Activated naive CD4-positive, alpha-beta T cell (primary cell): ENCODE results near the gene PAQR8.
A peak's percentile ranks its signal among the peaks of the same experiment; 100 is the strongest.

Experiments used
- DNase-seq, 4 experiments: peaks; one replicate each; lab custom pipeline; 2025; lab: John Stamatoyannopoulos, UW

Gene PAQR8, protein sequence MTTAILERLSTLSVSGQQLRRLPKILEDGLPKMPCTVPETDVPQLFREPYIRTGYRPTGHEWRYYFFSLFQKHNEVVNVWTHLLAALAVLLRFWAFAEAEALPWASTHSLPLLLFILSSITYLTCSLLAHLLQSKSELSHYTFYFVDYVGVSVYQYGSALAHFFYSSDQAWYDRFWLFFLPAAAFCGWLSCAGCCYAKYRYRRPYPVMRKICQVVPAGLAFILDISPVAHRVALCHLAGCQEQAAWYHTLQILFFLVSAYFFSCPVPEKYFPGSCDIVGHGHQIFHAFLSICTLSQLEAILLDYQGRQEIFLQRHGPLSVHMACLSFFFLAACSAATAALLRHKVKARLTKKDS

DNA sequence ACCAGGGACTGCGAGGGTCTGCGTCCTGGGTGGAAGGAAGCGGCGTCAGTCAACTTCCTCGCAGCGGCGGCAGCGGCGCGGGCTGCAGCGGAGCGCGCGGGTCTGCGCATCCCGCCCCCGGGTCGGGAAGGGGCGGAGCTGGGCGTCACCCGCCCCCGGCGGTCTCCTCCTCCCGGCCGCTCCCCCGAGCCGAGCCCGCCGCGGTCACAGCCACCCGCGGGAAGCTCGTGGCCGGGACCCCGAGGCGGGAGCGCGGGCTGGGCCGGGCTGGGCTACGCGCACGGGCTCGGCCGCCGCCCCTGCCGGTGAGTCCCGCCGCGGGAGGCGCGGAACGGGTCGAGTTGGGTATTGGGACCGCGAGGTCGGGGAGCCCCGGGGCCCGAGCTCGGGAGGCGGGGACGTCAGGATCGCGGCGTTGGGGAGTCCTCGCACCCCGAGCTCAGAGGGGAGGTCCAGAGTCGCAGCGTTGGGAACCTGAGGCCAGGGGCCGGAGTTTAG is at the start of gene PAQR8:
PAQR8 (plus strand) TSS at position 207 of the 498 bp plus-strand sequence. CDS start 41,063 bp downstream, outside the sequence.
- DNase-seq, result peak; percentile 44 to 80 (median 62)

DNA sequence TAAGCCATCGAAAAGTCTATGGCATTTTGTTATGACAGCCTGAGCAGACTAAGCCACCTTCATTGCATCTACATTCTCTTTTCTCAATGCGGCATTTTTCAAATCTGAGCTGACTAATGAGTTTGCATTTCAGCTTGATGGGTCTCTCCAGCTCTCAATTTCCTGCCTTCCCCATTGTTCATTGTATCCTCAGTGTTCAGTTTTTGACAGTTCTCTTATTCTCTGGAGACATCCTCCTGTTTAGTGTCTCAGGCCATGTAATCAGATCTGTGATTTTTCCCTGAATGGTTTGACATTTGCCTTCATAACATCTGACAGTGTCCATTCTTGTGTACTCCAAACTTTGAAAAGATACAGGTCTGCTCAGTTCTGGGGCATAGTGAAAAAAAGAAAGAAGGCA is 49.5 kb upstream of the PAQR8 start:
- no peak for DNase-seq

DNA sequence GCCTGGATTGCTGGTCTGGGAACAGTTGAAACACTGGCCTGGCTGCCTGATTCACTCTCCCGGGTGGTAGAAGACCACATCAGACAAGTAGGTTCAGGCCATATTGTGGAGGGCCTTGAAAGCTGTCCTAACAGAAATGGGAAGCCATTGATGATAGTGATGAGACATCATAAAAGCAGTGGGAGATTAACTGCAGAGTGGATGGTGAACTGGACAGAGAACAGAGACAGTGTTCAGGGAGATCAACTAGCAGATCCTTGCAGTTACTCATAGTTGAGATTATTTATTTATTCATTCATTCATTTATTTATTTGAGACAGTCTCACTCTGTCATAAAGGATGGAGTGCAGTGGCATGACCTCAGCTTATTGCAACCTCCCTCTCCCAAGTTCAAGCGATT is 47.2 kb upstream of the PAQR8 start:
- DNase-seq, result no peak

DNA sequence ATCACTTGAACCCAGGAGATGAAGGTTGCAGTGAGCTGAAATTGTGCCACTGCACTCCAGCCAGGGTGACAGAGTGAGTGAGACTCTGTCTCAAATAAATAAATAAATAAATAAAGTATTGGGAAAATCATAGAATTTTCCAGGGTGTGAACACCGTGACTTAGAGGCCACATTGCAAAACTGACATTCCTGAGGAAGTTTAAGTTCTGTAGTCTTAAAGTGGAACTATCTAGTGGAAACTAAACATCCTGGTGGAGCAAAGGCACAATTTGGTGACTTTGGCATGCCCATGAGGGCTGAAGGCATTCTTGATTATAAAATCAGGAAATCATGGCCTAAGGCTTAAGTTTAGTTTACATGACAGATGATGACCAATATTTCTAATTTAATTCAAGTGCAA is 44.7 kb upstream of the PAQR8 start:
- DNase-seq, result no peak

DNA sequence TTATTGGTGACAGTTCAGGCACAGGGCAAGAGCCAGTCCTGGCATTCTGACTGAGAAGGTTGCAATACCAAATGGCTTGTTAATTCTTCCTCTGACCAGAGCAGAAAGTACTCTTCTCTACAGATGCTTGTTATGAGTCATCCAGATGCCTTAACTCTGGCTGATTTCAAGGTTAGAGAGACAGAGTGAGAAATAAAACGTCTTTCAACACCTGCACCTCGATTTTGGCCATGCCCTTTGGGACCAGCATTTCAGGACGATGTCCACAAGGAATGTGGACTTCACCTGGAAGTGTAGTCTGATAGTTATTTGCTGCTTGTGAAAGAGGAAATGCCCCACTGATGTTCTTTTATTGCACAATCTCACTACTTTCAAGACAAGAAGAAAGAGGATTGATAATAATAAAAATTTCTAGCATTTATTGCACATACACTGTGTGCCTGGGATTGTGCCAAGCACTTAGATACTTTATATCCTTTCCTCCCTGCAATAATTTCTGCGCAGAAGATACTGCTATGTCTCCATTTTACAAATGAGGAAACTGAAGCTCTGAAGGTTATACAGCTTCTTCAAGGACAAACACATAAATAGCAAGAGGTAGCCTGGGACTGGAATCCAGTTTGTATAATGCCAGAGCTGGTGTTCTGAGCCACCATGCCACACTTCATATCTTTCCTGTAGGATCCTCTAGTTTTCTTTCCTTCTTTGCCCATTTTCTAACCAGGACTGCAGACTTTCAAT is 43.9 kb upstream of the PAQR8 start:
- DNase-seq, result no peak

DNA sequence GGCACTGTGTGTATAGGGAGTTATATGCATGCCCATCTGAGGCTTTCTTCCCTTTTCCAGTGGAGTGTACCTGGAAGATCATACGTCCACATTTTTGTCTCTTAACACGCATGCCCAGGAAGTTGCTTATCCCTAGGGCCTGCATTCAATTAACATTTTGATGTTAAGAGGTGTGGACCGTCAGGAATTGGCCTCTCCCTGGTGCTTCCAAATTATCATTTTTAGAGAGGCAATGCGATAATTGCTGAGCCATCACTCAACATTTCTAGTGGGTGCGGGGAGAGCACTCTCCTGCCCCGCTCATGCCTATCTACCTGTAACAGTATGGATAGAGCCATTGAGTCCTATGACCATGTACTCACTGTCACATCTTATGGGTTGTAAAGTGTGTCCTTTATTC is 37.8 kb upstream of the PAQR8 start:
- DNase-seq, result no peak

DNA sequence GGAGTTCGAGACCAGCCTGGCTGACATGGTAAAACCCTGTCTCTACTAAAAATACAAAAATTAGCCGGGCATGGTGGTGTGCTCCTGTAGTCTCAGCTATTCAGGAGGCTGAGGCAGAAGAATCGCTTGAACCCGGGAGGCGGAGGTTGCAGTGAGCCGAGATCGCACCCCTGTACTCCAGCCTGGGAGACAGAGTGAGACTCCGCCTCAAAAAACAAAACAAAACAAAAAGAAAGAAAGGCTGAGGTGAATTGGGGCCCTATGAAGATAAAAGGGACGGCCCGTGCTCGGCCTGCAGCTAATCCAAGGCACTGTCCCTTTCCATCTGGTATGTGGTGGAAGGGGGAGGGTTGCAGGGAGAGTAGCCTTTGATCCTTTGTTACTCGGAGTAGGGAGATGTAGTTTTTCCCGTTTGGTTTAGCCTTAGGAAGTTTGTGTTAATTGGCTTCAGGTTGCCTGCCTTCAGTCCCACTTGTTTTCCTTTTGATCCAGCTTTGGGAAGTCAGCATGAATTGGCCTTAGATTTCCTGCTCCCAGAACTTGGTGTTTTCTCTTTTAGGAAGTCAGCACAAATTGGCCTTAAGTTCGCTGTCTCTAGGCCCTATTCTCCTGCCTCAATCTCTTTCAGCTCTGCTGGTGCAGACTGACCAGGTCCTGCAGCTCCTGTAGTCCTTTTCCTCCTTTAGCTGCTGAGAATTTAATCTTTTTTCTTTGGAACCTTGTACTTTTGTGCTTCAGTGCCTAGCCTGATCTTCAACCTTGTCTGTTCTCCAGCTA is 36.1 kb upstream of the PAQR8 start:
- DNase-seq, result no peak

DNA sequence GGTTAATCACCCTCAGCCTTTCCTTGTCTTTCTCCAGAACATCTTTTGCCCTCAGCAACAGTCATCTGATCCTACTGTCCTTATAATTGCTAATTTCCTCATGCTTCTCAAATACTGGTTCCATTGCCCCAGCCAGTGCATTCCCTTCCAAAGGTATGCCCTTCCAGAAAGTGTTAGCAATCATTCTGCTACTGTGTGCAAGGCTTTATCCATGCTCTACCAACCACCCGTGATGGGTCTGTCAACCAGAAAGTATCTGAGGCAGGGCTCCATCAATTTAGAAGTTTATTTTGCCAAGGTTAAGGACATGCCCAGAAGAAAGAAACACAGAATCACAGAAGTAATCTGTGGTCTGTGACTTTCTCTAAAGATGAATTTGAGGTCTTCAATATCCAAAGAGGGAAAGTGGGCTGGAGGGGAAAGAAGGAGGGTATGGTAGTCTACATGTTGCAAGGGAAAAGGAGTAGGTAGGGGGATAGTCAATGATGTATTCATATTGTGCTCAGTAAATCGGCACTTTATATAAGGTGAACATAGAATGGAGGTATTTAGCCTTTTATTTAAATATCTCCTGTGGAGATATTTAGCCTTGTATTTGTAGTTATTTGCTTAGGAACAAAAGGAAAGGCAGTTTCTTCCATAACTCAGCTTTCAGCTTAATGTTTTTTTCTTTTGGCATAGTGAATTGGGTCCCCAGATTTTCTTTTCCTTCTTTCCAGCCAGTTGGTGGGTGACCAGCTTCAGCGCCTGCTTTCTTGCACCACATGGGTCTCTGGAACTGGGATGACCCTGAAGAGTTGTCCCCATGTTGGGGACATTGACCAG is 35.2 kb upstream of the PAQR8 start:
- no peak for DNase-seq

DNA sequence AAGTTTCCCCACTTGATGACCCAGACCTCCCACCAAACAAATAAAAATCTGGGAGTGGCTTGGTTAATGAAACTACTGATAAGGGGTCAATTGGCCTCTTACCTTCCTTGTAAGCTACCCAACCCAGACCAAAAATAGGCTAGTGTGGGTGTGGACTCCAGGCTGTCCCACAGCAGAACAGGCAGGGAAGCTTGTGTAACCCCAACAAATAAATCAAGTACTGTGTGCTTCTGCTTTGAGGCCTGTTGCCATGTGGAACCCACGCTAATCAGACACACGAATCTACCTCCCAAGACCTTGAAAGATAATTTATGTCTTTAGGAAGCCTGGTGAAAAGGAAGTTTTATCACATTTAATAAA is 33.7 kb upstream of the PAQR8 start:
- no peak for DNase-seq

DNA sequence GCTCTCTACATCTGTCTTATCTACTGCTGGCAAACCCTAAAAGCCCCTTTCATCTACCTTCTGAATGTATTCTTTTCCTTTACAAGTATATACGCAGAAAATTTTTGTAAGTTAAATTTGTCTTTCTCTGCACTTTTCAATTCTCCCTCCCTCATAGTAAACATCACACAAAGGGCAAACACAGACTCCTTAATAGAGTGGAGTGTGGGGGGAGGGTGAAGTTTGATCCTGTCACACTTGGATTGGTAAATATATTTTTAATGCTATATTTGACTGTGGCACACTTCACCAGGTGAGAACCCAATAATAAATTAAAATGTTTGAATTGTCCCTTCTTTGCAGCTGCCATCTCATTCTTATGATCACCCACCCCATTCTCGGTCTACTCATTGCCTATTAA is 33.2 kb upstream of the PAQR8 start:
- no peak for DNase-seq

DNA sequence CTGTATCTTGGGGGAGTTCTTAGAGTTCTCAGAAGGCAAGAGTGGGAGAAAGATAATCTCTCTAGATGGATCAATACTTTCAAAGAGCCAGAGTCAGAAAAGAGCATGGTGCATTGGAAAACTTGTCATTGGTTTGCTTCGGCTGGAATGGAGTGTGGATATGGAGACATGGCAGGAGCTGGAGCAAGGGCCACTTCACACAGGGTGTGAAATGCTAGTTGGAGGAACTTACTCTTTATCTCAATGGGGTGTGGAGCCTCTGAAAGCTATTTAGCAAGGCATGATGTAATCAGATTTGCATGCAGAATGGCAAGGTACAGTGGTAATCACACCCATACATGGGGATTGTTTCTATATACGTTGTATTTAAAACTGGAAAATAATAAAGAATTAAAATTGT is 31.5 kb upstream of the PAQR8 start:
- no peak for DNase-seq

DNA sequence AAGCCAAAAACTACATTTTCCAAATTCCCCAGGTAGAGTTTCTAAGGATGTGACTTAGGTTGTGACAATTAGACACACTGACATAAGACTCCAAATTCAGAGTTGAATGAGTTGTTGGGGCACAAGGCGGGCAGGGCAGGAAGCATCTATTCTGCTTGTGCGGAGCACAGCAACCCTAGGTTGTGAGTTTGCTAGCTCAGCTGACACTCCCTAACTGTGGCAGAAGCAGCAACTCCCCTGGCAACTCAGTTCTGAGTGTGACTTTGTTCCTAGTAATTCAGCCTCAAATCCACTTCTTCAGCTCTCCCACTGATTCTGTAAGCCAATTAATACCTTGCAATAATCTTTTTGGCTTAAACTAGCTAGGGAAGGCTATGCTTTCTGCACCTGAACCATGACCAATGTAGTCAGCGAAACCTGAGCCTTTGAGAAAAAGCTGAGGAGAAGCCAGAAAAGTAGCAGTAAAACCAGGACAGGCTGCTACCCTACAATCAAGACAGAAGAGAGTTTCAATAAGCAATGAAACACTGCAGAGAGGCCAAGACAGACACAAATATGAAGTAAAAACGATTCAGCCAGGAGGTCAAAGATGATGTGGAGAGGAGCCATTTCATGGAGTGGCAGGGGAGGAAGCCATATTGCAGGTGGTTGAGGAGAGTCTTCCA is 30.0 kb upstream of the PAQR8 start:
- DNase-seq, result no peak

DNA sequence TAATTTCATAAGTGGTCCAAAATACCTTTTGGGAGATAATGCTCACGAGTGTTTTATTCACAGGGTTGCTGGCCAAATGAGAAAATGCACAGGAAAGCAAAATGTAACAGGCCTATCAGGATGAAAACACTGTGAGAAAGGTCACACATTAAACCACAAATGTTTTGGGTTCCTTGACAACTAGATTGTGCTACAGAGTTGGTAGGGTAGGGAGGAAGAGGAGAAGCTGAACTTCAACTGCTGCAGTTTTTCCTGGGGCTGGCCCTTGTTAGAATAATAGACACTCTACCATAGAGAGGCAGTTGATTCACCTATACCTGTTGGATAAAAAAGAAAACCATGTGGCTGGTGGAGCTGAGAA is 28.1 kb upstream of the PAQR8 start:
- no peak for DNase-seq

DNA sequence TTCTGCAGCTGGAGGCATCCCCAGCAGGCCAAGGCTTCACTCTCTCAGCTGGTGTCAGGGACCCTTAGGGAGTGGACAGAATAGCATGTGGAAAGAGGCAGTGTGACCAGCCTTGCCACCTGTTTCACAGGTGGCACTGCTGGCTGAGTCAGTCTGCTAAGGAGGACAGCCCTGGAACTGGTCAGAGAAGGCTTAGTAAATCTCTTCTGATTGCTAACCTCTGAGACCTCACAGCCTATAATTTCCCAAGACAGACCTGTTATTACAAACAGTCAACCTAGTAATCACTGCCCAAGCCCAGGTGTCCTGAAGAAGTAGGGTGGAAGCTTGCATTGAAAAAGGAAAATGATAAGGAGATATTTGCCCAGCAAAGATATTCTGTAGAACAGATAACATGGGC is 26.4 kb upstream of the PAQR8 start:
- DNase-seq, result no peak

DNA sequence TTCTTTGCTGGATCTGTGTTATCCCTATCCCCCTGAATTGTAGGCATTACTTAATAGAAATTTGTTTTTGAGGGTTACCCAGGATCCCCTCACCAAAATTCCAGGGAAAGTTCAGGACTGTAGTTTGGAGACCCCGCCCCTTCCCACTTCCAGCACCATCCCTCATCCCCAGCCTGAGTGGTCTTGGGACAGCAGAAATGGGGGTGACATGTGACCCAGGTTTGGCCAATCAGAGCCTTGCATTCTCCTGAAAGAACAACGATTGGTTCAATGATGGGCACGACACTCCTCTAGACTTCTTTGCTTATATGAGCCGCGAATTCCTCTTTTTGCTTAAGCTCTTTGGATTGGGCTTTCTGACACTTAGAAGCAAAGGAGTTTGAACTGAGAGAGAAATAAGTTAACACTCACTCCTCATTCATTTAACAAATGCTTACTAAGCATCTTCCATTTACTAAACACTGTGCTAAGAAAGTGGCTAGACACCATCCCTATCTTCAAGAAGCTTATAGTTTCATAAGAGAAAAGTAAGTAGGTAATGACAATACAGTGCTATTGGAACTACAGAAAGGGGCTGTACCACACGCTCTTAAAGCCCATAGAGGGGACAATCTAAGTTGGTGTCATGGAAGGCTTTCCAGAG is 24.9 kb upstream of the PAQR8 start:
- no peak for DNase-seq

DNA sequence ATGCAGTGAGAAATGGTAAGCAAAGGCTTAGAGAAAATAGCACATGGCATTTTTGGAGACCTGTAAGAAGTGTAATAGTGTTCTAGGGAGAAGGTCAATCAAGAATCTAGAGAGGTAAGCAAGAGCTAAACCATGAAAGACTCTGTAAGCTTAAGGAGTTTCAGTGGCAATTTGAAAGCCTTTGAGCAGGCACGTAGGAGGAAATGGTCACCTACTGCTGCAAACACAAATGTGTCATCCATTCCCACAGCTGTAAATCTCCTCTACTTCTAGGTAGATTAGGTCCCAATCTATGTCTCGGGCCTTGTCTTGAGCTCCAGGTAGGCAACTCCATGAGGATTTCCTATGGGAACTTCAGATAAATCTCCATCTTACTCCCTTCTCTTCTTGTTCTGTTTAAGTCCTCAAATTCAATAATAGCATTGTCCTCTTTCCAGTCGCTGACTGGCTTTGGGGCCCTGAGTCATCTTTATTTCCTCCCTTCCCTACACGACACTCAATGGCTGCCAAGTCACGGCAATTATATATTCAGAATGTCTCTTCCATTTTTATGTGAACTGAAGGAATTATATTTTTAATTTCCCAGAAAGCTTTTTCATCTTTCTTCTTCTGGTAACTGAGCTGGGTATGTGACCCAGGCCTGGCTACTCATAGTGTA is 24.2 kb upstream of the PAQR8 start:
- no peak for DNase-seq

DNA sequence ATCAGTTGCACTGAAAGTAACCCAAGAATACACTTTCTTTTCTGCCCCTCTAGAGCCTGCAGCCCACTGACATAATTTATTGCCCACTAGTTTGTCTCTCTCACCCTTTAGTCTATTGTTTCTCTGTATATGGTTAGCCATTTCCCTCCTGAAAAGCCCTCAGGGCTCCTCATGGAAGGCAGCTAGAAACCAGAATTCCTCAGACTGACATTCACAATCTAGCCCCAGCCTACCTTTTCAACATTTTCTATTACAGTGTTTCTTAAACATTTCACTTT is 21.4 kb upstream of the PAQR8 start:
- DNase-seq, result no peak

DNA sequence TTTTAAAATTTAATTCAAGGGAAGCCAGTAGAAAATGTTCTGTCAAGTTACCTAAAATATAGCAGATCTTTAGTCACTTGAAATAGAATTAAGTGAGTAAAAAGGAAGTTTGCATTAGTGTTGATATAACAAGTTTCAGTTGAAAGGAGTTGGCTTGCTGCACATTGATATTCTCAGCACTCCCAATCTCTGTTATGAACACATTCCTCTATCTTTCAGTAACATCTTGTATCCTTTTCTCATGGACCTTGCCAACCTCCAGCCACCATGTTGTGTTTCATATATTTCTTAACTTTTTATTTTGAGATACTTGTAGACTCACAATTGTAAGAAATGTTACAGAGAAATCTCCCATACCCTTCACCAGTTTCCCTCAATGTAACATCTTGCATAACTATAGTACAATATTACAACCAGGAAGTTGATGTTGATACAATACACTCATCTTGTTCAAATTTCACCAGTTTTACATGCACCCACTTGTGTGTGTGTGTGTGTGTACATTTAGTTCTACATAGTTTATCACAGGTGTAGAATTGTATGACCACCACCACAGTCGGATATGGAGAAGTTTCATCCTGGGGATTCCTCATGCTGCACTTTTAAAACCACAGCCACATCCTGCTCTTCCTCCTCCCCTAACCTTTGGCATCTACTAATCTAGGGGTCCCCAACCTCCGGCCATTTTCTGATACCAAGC is 20.2 kb upstream of the PAQR8 start:
- no peak for DNase-seq

DNA sequence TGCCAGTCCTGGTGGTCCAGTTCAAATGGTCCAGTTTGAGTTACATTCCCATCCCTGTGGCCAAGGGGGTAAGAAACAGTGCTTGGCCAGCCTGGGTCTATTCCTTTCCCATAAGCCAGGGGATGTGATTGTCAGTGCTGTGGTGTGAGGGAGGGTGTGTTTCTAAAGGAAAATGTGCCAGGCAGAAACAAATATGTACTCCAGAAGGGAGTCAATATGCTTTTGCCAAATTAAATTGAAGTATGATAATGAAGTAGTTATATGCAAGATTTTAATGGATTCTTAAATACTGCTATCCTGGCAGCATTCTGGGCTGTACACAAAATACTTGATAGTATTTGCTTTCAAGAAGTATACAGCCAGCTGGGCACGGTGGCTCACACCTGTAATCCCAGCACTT is 16.6 kb upstream of the PAQR8 start:
- DNase-seq, result no peak

DNA sequence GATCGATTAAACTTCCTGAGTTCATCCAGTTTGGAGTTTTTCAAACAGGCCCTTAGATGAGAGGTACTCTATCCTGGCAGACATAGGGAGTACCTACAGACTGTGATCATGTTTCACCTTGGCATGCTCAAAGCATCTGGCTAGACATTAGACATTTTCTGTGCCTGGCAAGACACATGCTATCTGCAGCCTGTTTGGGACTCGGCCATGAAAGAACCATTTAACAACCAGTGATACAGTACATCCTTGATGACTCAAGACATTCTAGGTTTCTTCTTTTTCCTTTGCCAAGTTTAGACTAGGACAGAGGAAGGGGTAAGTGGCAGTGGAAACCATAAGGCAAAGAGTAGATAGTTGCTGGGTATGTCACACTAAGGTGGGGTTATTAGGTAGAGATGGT is 15.4 kb upstream of the PAQR8 start:
- DNase-seq, result no peak
